SIG-M5 treated with dmso at 0.1 percent for 504 hours (cell line): ENCODE data around the gene APC.

ENCODE experiments used
- DNase-seq: peaks from one replicate; lab custom pipeline; 2025; ENCODE audit not compliant: unreplicated experiment; lab: John Stamatoyannopoulos, UW

APC gene

DNA sequence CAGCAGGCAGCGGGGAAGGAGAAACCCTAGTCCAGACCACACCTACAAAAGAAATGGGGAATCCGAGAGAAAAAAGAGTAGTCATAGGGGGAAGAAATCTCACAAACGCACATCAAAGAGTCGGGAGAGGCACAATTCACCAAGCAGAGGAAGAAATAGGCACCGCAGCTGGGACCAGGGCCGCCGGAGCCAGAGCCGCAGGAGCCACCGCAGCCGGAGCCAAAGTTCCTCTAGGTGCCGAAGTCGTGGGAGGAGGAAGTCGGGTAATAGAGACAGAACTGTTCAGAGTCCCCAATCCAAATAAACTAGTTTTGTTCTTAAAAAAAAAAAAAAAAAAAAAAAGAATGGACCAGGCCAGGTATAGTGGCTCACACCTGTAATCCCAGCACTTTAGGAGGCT, 155.1 kb downstream of the APC start:
- DNase-seq, result no peak

DNA sequence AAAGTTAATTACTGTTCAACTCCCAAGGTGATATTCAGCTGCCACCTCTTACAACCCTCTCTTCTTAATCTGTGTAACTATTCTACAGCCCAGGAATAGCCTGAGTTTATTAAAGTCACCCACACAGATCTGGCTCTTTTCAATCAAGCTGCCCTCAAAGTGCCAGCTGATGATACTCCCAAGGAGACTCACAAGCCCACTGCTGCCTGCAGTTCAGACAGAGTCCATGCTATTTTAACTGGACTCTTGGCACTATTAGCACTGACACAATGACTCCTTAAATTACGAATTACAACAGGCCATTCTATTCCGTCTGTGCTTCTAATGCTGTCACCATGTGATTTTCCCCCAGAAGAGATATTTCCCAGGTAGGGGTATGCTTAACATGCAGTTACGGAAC, 158.0 kb downstream of the APC start:
- no peak for DNase-seq
